Stomach smooth muscle (tissue), 2 donors: Measurements from ENCODE around the gene FGFR3.
"Not testable (repeated sequence)": the region's sequence is repeated elsewhere in the genome, so short reads cannot be mapped to it uniquely, and the experiment has no call there.

Experiments
- H3K27ac ChIP-seq: one replicate; pipeline ENCODE4 v1.7.0; 2013; ENCODE audit warnings: mild to moderate bottlenecking, low read length, inconsistent platforms
- H3K27me3 ChIP-seq, 2 donors: one replicate each; pipeline ENCODE4 v1.7.0; 2013; ENCODE audit warnings: low read length in 2 of 2; ENCODE audit not compliant: insufficient read depth in 2 of 2, control insufficient read depth in 1 of 2
- H3K36me3 ChIP-seq, 2 donors: one replicate each; pipeline ENCODE4 v1.7.0; 2013; ENCODE audit warnings: low read length in 2 of 2; ENCODE audit not compliant: control insufficient read depth in 2 of 2, insufficient read depth in 2 of 2
- H3K4me1 ChIP-seq: one replicate; pipeline ENCODE4 v1.7.0; 2013; ENCODE audit warnings: low read length; ENCODE audit not compliant: control insufficient read depth, insufficient read depth
- H3K4me3 ChIP-seq, 2 donors: one replicate each; pipeline ENCODE4 v1.7.0; 2013; ENCODE audit warnings: low read length in 2 of 2
- H3K9ac ChIP-seq, 2 donors: one replicate each; pipeline ENCODE4 v1.7.0; 2013; ENCODE audit warnings: low read length in 2 of 2, mild to moderate bottlenecking in 1 of 2
- H3K9me3 ChIP-seq, 2 donors: one replicate each; pipeline ENCODE4 v1.7.0; 2013; ENCODE audit warnings: low read length in 2 of 2; ENCODE audit not compliant: control insufficient read depth in 2 of 2
- donor health status: healthy.
- donor health status: Pancreatic carcinoma.

FGFR3 gene

GRCh38 chr4:1834047-1834775 lies 41.1 kb downstream of the FGFR3 start:
- no peaks in the 10 kb centered on the region for H3K4me1 ChIP-seq
- H3K27me3 ChIP-seq, result no peaks in the 10 kb centered on the region
- no peak overlapping the region for H3K27ac ChIP-seq
- H3K9ac ChIP-seq, result no peak overlapping the region
- H3K4me3 ChIP-seq, result no peak overlapping the region
- peaks cover 46 to 58% of the 10 kb centered on the region in 2 donors for H3K36me3 ChIP-seq
- no peaks in the 10 kb centered on the region for H3K9me3 ChIP-seq

GRCh38 chr4:1835836-1836235 lies 42.7 kb downstream of the FGFR3 start:
- H3K36me3 ChIP-seq, result peaks cover 51 to 60% of the 10 kb centered on the region in 2 donors
- not testable (repeated sequence) for H3K27me3 ChIP-seq, H3K9ac ChIP-seq, H3K27ac ChIP-seq, H3K4me1 ChIP-seq, H3K9me3 ChIP-seq, H3K4me3 ChIP-seq

GRCh38 chr4:1836650-1837049 lies 43.6 kb downstream of the FGFR3 start:
- H3K36me3 ChIP-seq, result peaks cover 43 to 57% of the 10 kb centered on the region in 2 donors
- H3K27ac ChIP-seq, result no peak overlapping the region
- H3K9ac ChIP-seq, result no peak overlapping the region

GRCh38 chr4:1837069-1837468 lies 44.0 kb downstream of the FGFR3 start:
- Histone ChIP-seq H3K27ac (no peak overlapping the region), H3K27me3 (no peaks in the 10 kb centered on the region), H3K36me3 (peaks cover 39 to 55% of the 10 kb centered on the region in 2 donors), H3K9me3 (no peaks in the 10 kb centered on the region), H3K9ac (no peak overlapping the region), H3K4me3 (no peak overlapping the region), H3K4me1 (no peaks in the 10 kb centered on the region)

More at GRCh38 chr4:1836650-1837049, 43.6 kb downstream of the FGFR3 start:
- no peaks in the 10 kb centered on the region for H3K4me1 ChIP-seq
- no peak overlapping the region for H3K4me3 ChIP-seq
- no peaks in the 10 kb centered on the region for H3K9me3 ChIP-seq
- H3K27me3 ChIP-seq, result no peaks in the 10 kb centered on the region

GRCh38 chr4:1839282-1839681 lies 46.2 kb downstream of the FGFR3 start:
- Histone ChIP-seq H3K4me3 (no peak overlapping the region), H3K27ac (no peak overlapping the region), H3K9me3 (no peaks in the 10 kb centered on the region), H3K27me3 (no peaks in the 10 kb centered on the region), H3K9ac (no peak overlapping the region), H3K36me3 (peaks cover 32 to 49% of the 10 kb centered on the region in 2 donors), H3K4me1 (peaks cover 5% of the 10 kb centered on the region)

- Histone ChIP-seq H3K4me3 (no peak overlapping the region), H3K4me1 (peaks cover 5% of the 10 kb centered on the region), H3K36me3 (peaks cover 25 to 34% of the 10 kb centered on the region in 2 donors), H3K27me3 (no peaks in the 10 kb centered on the region), H3K27ac (no peak overlapping the region), H3K9me3 (no peaks in the 10 kb centered on the region), H3K9ac (no peak overlapping the region)
These were observed 48.3 kb downstream of the FGFR3 start for GRCh38 chr4:1841201-1841886.

- no peaks in the 10 kb centered on the region for H3K9me3 ChIP-seq
- H3K36me3 ChIP-seq, result peaks cover 25 to 31% of the 10 kb centered on the region in 2 donors
- H3K4me3 ChIP-seq, result no peak overlapping the region
- H3K9ac ChIP-seq, result no peak overlapping the region
- no peaks in the 10 kb centered on the region for H3K27me3 ChIP-seq
- peaks cover 5% of the 10 kb centered on the region for H3K4me1 ChIP-seq
- no peak overlapping the region for H3K27ac ChIP-seq
These were observed 48.8 kb downstream of the FGFR3 start for GRCh38 chr4:1841887-1842210.

GRCh38 chr4:1842339-1842895 lies 49.3 kb downstream of the FGFR3 start:
- Histone ChIP-seq H3K4me3 (no peak overlapping the region), H3K4me1 (peaks cover 5% of the 10 kb centered on the region), H3K27me3 (no peaks in the 10 kb centered on the region), H3K9me3 (no peaks in the 10 kb centered on the region), H3K9ac (no peak overlapping the region), H3K27ac (no peak overlapping the region), H3K36me3 (peaks cover 25 to 34% of the 10 kb centered on the region in 2 donors)

- Histone ChIP-seq H3K27ac (no peak overlapping the region), H3K36me3 (peaks cover 25 to 34% of the 10 kb centered on the region in 2 donors), H3K9ac (no peak overlapping the region), H3K9me3 (no peaks in the 10 kb centered on the region), H3K27me3 (no peaks in the 10 kb centered on the region), H3K4me1 (peaks cover 5% of the 10 kb centered on the region), H3K4me3 (no peak overlapping the region)
These were observed 49.9 kb downstream of the FGFR3 start for GRCh38 chr4:1842993-1843448.

- Histone ChIP-seq H3K9me3 (no peaks in the 10 kb centered on the region), H3K4me1 (peaks cover 5% of the 10 kb centered on the region), H3K9ac (no peak overlapping the region), H3K27ac (no peak overlapping the region), H3K27me3 (no peaks in the 10 kb centered on the region), H3K36me3 (peaks cover 22 to 32% of the 10 kb centered on the region in 2 donors), H3K4me3 (no peak overlapping the region)
These were observed 50.8 kb downstream of the FGFR3 start for GRCh38 chr4:1843852-1844251.

- not testable (repeated sequence) for H3K4me3 ChIP-seq, H3K27ac ChIP-seq, H3K4me1 ChIP-seq, H3K9me3 ChIP-seq, H3K27me3 ChIP-seq, H3K9ac ChIP-seq
- peaks cover 15 to 25% of the 10 kb centered on the region in 2 donors for H3K36me3 ChIP-seq
These were observed 51.5 kb downstream of the FGFR3 start for GRCh38 chr4:1844618-1845017.
